ENCODE results near the gene FZD7. TPM values are rescaled to one million over a fixed set of nuclear protein-coding genes. Genes with fewer than 3 reads are reported as not detected.

Gene FZD7
- total and polyA plus RNA-seq, 7 donors = 0.23 to 51.2 (median 37.9) TPM

- Histone ChIP-seq H3K9me3 (no peaks in the 10 kb centered on the region), H3K4me1 (peaks cover 0 to 4% (median 0%) of the 10 kb centered on the region in 4 donors), H3K4me3 (no peak overlapping the region), H3K36me3 (no peaks in the 10 kb centered on the region), H3K27ac (no peak overlapping the region), H3K27me3 (no peaks in the 10 kb centered on the region)
- DNase-seq = no peak
- WGBS, 2 donors = 89 to 94% methylated on average over 2 of the region's 2 CpGs
- intact Hi-C loops (cut with DNase I) = no loop called here
- TF ChIP-seq EP300 (IDR thresholded peaks at IDR 0.05) (no peak), POLR2A (IDR thresholded peaks at IDR 0.05) (no peak), POLR2AphosphoS5 (IDR thresholded peaks at IDR 0.05) (no peak), CTCF (IDR thresholded peaks at IDR 0.05) (no peak)
Observed at GRCh38 chr2:202071107-202071506, 37.5 kb downstream of the FZD7 start.

- H3K27me3 ChIP-seq = no peaks in the 10 kb centered on the region
- WGBS, 2 donors = 70 to 90% methylated on average over 2 of the region's 2 CpGs
- no peaks in the 10 kb centered on the region for H3K36me3 ChIP-seq
Observed at GRCh38 chr2:202072226-202072625, 38.6 kb downstream of the FZD7 start.

GRCh38 chr2:202072737-202073401 is 39.2 kb downstream of the FZD7 start, which contains the start of gene KIAA2012:
KIAA2012 (plus strand) TSS chr2:202073255; CDS start chr2:202073628, 373 bp downstream.
- 44 to 75% methylated on average over 11 of the region's 11 CpGs for WGBS, 2 donors
- no peak for TF ChIP-seq POLR2A (IDR thresholded peaks at IDR 0.05)
- no peak for TF ChIP-seq POLR2AphosphoS5 (IDR thresholded peaks at IDR 0.05)
- TF ChIP-seq EP300 (IDR thresholded peaks at IDR 0.05) = no peak
- no peak for TF ChIP-seq CTCF (IDR thresholded peaks at IDR 0.05)
- no peaks in the 10 kb centered on the region for H3K9me3 ChIP-seq
- H3K4me1 ChIP-seq = peaks cover 0 to 4% (median 0%) of the 10 kb centered on the region in 4 donors
- no peaks in the 10 kb centered on the region for H3K27me3 ChIP-seq
- intact Hi-C loops (cut with DNase I) = no loop called here
- H3K27ac ChIP-seq = no peak within 1 kb of the TSS
- no peak within 1 kb of the TSS for H3K4me3 ChIP-seq
- DNase-seq = no peak
- H3K36me3 ChIP-seq = no peaks in the 10 kb centered on the region

More at GRCh38 chr2:202072226-202072625, 38.6 kb downstream of the FZD7 start:
- Histone ChIP-seq H3K4me3 (no peak overlapping the region), H3K4me1 (peaks cover 0 to 4% (median 0%) of the 10 kb centered on the region in 4 donors), H3K9me3 (no peaks in the 10 kb centered on the region), H3K27ac (no peak overlapping the region)
- intact Hi-C loops (cut with DNase I) = no loop called here
- TF ChIP-seq POLR2A (IDR thresholded peaks at IDR 0.05) = no peak
- TF ChIP-seq CTCF (IDR thresholded peaks at IDR 0.05) = peak in 1 of 4 experiments; percentile 13
- no peak for DNase-seq

GRCh38 chr2:202074324-202074723 is 40.7 kb downstream of the FZD7 start:
- 86 to 89% methylated on average over 2 of the region's 2 CpGs for WGBS, 2 donors
- H3K36me3 ChIP-seq = no peaks in the 10 kb centered on the region
- intact Hi-C loops (cut with DNase I) = no loop called here
- no peaks in the 10 kb centered on the region for H3K9me3 ChIP-seq
- H3K27me3 ChIP-seq = no peaks in the 10 kb centered on the region
- no peak overlapping the region for H3K27ac ChIP-seq
- H3K4me3 ChIP-seq = no peak overlapping the region
- no peak for DNase-seq
- no peak for TF ChIP-seq CTCF (IDR thresholded peaks at IDR 0.05)
- TF ChIP-seq POLR2AphosphoS5 (IDR thresholded peaks at IDR 0.05) = no peak
- TF ChIP-seq EP300 (IDR thresholded peaks at IDR 0.05) = no peak
- TF ChIP-seq POLR2A (IDR thresholded peaks at IDR 0.05) = no peak
- H3K4me1 ChIP-seq = peaks cover 0 to 2% (median 0%) of the 10 kb centered on the region in 4 donors
